G401 (cell line): ENCODE data around the gene NANOGP8. TPM values are rescaled to one million over a fixed set of nuclear protein-coding genes. Genes with fewer than 3 reads are reported as not detected.
"Not testable (repeated sequence)": the region's sequence is repeated elsewhere in the genome, so short reads cannot be mapped to it uniquely, and the experiment has no call there.

Experiments
- DNase-seq: peaks from one replicate; pipeline ENCODE4 v3.0.0-alpha.2; 2015; ENCODE audit warnings: low spot score
- in situ Hi-C: cut with HindIII; loops from 2 replicates; pipeline ENCODE4 v1.10.0; 2016; ENCODE audit warnings: low sequenced_read_pairs, mixed read lengths
- total RNA-seq: library from RNA; depleted of rRNA; stranded (reverse); fragments of >200 nt; shearing (Covaris generic); gene quantifications from 2 replicates; pipeline ENCODE4 v1.2.3, GENCODE V29; 2014

Gene NANOGP8
- total RNA-seq, 1 experiment from 2014 or later = not detected

DNA sequence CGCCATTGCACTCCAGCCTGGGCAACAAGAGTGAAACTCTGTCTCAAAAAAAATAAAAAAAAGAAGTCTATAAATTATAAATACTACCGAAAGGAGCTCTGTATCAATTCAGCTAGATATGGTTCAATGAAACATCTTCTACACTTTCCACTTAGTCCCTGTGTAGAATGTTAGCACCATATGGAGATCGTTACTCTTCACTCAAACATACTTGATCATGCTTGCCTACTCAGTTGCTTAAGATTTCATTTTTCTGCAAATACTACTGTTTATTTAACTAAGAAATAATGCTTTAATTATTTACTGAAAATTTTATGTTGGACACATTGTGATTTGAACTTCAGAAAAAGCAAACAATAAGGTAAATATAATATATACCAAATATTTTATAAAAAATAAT lies 17.1 kb upstream of the NANOGP8 start:
- in situ Hi-C loops = no loop called here
- DNase-seq = no peak

DNA sequence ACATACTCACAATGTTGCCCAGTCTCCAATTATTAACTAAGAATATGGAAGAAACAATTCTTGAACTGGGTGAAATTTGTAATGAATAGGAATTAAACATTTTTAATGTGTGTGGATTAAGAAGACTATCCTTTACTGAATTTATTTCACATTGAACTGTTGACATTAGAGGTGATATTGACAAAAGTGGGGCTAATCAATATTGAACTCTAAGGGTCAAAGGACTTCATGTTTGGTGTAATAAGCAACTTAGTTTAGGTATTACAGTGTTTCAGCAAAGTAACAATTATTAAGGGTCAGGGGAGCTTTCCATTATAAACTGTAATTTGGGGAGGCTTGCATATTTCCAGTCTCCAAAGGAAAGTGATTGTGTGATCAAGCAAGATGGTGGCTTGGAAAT lies 16.2 kb upstream of the NANOGP8 start:
- no peak for DNase-seq
- in situ Hi-C loops = no loop called here

DNA sequence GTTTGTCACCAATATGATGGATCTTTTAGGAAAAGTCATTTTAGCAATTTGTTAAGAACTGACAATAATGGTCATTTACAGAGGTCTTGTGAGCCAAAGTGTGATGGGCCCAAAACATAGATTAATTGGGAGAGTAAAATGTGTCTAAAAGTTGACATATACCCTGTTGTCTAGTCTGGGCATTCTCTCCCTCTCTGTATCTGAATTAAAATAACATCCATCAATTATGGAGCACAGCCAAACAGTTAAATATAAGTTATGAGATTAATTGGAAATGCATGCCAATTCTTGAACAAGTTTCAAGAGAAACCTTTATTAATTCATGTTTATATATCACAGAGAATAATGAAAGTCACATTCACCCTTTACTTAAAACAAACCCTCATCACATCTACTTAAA lies 13.6 kb upstream of the NANOGP8 start:
- DNase-seq = no peak
- in situ Hi-C loops = no loop called here

DNA sequence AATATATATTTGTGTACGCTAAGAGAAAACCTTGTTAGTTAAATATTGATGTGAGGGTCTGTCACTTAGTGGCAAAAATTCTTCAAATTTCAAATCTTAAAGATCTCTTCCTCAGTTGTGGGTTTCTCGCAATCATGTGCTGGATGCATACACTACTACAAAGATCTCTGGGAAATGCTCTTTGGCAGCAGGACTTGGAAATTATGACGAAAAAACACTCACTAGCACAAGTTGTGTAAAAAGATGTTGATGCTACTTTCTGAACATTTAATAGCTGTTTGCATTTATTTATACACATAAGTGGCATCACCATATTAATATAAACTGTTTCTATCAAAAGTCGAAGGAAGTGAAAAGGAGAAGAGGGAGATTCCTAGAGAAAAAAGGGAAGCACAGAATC lies 10.8 kb upstream of the NANOGP8 start:
- DNase-seq = no peak
- in situ Hi-C loops = no loop called here

DNA sequence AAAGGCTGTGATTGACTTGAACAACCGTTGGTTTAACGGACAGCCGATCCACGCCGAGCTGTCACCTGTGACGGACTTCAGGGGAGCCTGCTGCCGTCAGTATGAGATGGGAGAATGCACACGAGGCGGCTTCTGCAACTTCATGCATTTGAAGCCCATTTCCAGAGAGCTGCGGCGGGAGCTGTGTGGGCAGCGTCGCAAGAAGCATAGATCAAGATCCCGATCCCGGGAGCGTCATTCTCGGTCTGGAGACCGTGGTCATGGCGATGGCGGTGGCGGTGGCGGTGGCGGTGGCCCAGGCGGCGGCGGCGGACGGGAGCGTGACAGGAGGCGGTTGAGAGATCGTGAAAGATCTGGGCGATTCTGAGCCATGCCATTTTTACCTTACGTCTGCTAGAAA lies 7.8 kb upstream of the NANOGP8 start:
- in situ Hi-C loops = no loop called here
- DNase-seq = no peak

DNA sequence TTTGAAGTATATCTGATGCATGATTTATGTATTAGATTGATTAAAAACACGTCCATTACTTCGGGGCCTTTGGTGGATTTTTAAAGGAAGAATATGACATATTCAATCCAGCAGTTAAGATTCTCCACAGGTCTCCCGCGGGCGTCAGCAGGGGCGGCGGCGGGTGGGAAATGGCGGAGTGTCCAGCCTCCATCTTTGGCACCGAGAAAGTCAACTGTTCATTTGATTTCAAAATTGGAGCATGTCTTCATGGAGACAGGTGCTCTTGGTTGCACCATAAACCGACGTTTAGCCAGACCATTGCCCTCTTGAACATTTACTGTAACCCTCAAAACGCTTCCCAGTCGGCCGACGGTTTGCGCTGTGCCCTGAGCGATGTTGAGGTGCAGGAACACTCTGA lies 7.2 kb upstream of the NANOGP8 start:
- in situ Hi-C loops = no loop called here

DNA sequence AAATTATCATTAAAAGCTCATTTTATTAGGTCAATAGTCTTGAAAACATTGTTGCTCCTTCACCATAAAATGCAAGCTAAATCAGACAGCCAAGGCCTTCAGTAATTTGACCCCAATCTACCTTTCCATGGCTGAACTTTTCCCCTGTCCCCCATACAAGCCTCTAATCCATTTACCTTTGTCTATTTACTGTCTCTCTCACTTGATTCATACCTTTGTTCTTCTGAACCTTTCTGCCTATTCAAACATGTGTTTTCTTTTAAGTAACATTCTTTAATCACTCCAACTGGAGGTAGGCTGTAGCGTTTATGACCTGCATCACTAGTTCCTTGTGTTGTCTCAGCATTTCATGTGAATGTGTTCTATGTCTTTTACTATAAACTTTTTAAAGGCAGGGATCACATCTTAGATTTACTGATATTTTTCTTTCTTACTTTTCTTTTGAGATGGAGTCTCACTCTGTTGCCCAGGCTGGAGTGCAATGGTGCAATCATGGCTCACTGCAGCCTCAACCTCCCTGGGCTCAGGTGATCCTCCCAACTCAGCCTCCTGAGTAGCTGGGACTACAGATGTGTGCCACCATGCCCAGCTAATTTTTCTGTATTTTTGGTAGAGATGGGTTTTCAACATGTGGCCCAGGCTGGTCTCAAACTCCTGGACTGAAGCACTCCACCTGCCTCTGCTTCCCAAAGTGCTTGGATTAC lies 5.2 kb upstream of the NANOGP8 start:
- in situ Hi-C loops = no loop called here
- DNase-seq = no peak

More for the DNA sequence above, 7.2 kb upstream of the NANOGP8 start:
- no peak for DNase-seq

DNA sequence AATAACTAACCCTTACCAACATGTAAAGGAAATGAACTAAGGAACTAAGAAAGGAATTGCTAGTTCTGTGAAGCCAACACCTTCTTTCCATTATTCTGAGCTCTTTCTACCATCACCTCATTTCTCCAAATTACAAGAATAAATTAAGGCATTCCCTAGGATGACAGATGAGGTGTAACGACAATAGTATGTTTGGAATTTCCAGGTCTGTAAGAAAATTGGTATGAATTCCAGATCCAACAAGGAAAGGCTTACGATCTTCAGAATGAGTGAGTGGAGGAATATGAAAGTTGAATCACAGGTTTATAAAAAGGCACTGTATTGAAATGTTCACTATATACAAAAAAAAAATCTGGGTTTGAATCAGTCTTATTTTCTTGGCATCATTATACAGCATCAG lies 4.5 kb upstream of the NANOGP8 start:
- in situ Hi-C loops = no loop called here

DNA sequence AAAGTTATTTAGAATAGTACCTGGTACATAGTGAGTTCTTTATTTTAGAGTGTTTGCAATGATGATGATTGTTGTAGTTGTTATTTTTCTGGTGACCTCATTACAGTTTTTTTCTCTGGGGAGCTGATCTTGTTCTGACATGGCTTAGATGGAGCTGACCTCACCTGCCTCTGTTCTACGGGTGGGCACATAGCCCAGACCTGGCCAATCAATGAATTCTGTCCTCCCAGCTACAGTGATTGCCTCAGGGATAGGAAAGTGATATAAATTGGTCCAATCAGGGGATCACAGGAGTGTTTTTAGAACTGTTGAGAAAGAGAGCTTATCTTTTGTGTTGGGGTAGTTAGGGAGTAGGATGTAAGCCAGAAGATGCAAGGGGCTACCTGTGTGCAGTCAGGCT lies 3.2 kb upstream of the NANOGP8 start:
- DNase-seq = no peak
- in situ Hi-C loops = no loop called here

More for the DNA sequence above, 4.5 kb upstream of the NANOGP8 start:
- no peak for DNase-seq

DNA sequence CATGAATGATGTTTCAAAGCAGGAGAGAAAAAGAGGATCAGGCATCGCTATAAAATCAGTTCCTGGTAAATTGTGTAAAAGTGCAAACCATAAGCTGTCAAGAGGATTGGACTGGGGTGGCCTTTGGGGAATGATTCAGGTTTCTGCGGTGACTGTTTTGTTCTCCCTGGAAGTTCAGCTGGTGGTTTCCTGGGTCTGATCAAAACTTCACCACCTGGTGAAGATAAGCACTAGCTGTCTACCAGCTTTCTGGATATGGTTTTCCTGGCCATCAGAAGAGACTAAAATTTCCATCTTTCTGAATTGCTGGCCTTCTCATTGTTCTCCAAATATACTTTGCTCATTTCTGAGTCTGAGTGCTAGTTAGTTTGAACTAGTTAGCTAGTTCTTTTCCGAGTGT lies 2.7 kb upstream of the NANOGP8 start:
- in situ Hi-C loops = no loop called here
- no peak for DNase-seq

DNA sequence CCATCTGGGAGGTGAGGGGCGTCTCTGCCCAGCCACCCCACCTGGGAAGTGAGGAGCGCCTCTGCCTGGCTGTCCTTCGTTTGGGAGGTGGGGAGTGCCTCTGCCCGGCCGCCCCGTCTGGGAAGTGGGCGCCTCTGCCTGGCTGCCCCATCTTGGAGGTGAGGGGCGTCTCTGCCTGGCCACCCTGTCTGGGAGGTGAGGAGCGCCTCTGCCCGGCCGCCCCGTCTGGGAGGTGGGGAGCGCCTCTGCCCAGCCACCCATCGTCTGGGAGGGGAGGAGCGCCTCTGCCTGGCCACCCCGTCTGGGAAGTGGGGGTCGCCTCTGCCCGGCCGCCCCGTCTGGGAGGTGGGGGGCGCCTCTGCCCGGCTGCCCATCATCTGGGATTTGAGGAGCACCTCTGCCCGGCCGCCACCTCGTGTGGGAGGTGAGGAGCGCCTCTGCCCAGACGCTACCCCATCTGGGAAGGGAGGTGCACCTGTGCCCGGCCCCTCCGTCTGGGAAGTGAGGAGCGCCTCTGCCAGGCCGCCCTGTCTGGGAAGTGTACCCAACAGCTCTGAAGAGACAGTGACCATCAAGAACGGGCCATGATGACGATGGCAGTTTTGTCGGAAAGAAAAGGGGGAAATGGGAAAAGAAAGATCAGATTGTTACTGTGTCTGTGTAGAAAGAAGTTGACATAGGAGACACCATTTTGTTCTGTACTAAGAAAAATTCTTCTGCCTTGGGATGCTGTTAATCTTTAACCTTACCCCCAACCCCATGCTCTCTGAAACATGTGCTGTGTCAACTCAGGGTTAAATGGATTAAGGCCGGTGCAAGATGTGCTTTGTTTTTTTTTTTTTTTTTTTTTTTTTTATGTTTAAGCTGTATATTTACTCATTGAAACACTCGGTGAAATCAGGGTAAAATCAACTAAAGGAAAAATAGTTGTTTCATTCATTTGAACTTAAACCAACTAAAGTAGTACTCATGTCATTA lies 2.4 kb downstream of the NANOGP8 start:
- in situ Hi-C loops = not testable (repeated sequence)

DNA sequence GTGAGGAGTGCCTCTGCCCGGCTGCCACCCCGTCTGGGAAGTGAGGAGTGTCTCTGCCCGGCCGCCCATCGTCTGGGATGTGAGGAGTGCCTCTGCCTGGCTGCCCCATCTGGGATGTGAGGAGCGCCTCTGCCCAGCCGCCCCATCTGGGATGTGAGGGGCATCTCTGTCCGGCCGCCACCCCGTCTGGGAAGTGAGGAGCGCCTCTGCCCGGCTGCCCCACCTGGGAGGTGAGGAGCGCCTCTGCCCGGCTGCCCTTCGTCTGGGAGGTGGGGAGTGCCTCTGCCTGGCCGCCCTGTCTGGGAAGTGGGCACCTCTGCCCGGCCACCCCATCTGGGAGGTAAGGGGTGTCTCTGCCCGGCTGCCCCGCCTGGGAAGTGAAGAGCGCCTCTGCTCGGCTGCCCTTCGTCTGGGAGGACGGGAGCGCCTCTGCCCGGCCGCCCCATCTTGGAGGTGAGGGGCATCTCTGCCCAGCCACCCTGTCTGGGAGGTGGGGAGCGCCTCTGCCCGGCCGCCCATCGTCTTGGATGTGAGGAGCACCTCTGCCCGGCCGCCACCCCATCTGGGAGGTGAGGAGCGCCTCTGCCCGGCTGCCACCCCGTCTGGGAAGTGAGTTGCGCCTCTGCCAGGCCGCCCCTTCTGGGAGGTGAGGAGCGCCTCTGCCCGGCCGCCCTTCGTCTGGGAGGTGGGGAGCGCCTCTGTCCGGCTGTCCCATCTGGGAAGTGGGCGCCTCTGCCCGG lies 3.3 kb downstream of the NANOGP8 start:
- in situ Hi-C loops, DNase-seq: not testable (repeated sequence)

More for the DNA sequence above, 2.4 kb downstream of the NANOGP8 start:
- DNase-seq = not testable (repeated sequence)

DNA sequence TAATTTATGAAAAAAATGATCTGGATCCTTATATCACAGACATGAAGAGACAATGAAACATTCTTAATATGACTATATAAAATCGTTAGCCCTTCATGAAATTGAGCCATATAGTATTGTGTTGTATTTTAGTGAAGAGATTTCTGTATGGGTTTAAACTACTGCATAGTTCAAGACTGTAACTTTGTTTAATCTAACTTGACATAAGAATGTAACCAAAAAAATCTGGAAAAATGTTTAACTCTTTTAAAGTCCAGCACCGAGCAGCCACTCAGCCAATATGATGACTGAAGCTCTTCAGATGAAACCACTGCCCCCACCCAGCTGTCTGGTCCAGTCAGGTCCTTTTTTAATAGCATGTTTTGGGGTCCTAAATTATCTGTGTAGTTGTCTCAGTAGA lies 4.9 kb downstream of the NANOGP8 start:
- in situ Hi-C loops = no loop called here

DNA sequence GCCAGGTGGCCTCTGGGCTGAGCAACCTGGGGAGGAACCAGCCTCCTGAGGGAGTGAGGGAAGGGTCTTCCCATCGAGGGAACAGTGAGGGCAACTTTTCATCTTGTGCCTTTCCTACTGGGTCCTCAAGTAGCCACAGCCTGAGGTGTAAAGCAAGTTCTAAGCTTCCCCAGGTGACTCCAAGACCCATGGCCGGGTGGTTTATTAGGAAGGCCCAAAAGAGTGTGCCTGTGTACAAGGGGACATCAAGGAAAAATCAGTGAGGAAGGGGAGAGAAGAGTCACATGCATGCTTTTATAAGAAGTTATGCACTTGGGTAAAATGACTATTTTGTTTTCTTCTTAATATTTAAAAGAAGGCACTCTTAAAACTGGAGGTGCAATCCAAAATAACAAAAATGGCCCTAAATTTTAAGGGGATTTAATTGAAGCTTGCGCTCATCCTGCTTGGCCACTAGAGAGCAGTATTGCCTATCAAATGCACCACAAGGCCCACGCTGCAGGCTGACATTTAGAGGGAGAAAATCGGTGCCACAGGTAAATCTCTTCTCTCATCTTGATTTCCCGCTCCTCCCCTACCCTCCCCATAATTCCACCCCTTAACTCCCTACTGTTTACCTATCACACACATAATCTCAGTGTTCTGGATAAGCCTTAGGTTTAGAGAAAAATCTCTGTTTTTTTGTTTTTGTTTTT lies 6.7 kb downstream of the NANOGP8 start:
- in situ Hi-C loops = no loop called here
- DNase-seq = peak; percentile 77

More for the DNA sequence above, 4.9 kb downstream of the NANOGP8 start:
- no peak for DNase-seq

DNA sequence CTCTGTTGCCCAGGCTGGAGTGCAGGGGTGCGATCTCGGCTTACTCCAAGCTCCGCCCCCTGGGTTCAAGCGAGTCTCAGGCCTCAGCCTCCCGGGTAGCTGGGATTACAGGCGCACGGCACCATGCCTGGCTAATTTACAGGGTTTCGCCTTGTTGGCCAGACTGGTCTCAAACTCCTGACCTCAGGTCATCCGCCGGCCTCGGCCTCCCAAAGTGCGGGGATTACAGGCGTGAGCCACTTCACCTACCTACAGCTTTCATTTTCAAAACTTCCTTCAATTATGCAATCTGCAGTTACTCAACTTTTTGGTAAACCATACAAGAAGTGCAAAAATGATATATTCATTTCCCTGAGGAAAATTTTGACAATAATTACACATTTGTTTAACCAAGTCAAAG lies 14.0 kb downstream of the NANOGP8 start:
- in situ Hi-C loops = no loop called here
- DNase-seq = no peak

DNA sequence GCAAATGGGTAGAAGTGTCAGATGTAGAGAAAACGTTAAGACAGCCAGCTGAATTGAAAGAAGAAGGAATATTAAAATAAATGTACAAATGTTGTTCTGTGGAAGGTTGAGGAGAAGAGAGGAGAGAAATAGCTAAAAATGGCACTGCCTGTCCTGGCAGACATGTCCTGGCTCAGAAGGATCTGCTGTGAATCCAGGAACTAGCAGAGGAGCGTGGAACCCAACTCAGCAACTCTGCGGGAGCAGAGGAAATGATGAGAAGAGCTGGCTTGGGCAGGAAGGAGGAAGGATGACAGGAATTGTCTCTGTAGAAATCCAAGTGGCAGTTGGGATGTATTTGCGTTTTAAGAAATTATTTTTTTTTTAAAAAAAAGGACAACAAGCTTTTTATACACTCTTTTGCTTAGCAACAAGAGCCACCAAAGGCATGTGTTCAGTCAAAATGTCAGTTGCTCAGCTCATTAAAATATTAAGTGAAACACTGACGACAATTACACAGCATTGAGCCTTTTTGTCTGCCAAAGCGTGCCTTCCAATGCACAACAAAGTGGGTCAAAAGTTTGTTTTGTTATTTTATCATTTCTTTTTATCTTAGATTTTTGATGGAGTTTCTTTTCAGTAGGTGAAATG lies 16.1 kb downstream of the NANOGP8 start:
- DNase-seq = peak; percentile 93
- in situ Hi-C loops = no loop called here

DNA sequence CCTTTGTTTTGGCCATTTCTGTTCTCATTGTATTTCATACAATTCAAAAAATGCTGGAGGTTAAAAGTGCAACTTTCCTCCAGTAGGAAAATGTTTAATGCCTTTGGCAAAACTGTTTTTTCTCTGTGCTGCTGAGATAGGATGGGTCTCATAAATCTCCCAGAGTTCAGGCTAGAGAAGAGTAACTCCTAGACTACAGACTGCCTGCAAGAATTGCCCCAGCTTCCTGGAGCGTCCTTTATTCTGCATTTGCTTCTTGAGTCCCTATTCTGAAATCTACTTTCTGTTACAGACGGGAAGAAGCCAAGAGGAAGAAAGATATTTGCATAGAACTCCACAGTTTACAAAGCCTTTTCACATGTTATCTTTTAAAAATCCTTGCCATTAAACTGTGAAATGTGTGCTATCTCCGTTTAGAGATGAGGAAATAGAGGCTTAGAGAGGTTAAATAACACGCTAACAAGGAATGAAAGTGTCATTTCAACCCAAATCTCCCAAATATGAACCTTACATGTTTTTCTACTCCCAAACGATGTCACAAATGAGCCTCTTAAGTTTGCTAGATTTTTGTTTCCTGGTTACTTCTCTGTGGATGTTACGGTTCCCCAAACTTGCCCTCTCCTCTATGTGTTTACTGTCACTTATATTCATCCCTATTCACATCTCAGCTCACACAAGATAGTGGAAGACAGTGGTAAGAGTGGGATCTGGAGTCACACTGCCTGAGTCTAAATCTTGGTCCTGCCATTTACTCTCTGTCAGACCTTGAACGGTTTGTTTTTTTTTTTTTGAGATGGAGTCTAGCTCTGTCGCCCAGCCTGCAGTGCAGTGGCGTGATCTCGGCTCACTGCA lies 17.4 kb downstream of the NANOGP8 start:
- in situ Hi-C loops = no loop called here
- peak; percentile 47 for DNase-seq

DNA sequence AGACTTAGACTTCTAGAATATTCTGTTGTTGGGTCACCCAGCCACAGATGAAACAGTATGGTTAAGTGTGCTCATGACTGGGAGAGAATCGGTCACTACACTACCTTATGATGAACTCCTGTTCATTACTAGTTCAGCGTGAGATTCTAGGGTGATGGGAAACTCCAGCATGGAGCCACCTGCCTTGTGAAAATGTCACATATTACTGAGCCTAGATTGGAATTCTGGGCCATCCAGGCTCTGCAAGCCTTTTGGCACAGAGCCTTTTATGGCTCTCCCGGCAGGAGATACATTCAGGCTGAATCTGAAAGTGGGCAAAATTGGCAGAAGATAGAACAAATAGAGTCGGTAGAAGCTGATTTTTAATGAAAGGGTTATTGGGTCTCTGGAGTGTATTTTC lies 19.0 kb downstream of the NANOGP8 start:
- in situ Hi-C loops = no loop called here

More for the DNA sequence above, 19.0 kb downstream of the NANOGP8 start:
- peak; percentile 67 for DNase-seq
